HG03469 (cell line): ENCODE results near the gene ATOH8.

Experiments used
- ATAC-seq: cut with Tn5 transposase; IDR thresholded peaks from one replicate; pipeline ENCODE4 v1.9.1; 2021; ENCODE audit warnings: mild to moderate bottlenecking, moderate library complexity, moderate number of reproducible peaks; ENCODE audit not compliant: unreplicated experiment

The ATOH8 gene

GRCh38 chr2:85753035-85753524, 711 bp upstream of the ATOH8 start:
- ATAC-seq, result no peak

DNA sequence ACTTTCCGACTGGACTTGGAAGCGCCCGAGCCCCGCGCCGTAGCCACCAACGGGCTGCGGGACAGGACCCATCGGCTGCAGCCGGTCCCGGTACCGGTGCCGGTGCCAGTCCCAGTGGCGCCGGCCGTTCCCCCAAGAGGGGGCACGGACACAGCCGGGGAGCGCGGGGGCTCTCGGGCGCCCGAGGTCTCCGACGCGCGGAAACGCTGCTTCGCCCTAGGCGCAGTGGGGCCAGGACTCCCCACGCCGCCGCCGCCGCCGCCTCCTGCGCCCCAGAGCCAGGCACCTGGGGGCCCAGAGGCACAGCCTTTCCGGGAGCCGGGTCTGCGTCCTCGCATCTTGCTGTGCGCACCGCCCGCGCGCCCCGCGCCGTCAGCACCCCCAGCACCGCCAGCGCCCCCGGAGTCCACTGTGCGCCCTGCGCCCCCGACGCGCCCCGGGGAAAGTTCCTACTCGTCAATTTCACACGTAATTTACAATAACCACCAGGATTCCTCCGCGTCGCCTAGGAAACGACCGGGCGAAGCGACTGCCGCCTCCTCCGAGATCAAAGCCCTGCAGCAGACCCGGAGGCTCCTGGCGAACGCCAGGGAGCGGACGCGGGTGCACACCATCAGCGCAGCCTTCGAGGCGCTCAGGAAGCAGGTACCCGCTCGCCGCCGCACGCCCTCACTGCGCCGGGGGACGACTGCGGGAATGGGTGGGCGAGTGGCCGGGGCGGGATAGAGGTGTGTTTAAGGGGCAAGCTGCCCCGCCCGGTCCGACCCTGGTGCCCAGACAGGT, 713 bp downstream of the ATOH8 start:
- no peak for ATAC-seq

GRCh38 chr2:85755122-85756027, 1.6 kb downstream of the ATOH8 start:
- ATAC-seq, result no peak

DNA sequence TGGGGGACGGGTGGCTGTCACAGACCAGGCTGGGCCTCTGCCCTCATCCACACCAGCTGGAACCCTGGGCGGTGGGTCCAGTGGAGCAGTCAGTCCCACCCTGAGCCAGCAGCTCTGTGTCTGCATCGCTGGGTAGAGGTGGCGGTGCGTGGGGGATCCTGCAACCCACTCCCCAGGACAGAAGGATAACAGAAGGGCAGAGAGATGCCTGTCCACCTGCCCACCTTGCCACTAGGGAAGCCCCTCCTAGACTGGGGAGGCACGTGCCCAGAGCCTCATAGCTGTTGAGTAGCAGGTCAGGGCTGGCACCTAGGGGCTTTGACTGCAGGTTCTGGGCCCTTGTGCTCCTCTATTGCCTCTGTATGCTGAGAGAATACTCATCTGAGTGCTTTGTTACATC, 2.4 kb downstream of the ATOH8 start:
- no peak for ATAC-seq

GRCh38 chr2:85756822-85757435, 3.1 kb downstream of the ATOH8 start:
- ATAC-seq, result no peak

DNA sequence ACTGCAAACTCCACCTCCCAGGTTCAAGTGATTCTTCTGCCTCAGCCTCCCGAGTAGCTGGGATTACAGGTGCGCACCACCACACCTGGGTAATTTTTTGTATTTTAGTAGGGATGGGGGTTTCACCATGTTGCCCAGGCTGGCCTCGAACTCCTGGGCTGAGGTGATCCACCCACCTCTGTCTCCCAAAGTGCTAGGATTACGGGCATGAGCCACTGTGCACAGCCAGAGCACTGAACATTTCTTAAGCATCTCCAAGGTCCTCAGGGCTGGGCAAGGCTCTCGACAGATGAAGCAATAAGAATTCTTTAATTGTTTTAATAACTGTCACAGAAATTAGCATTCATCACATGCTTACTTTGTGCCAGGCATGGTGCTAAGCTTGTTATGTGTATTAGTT, 4.1 kb downstream of the ATOH8 start:
- ATAC-seq, result no peak

GRCh38 chr2:85758361-85759256, 4.8 kb downstream of the ATOH8 start:
- ATAC-seq, result no peak

DNA sequence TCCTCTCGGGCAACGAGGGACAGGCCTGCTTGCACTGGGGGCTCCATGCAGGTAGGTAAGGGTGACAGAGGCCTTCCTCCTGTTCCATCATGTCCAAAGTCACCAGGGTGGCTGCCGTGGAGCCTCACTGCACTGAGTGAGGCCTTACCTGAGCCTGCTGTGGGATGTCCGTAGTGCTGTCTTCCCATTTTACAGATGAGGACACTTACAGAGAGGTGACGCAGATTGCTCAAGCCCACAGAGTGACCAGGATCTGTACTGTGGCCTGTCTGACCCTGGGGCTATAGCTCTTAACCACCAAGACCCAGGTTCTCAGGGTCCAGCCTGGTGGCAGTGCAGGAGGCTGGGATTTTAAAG, 5.4 kb downstream of the ATOH8 start:
- no peak for ATAC-seq

GRCh38 chr2:85760371-85760770, 6.6 kb downstream of the ATOH8 start:
- no peak for ATAC-seq

DNA sequence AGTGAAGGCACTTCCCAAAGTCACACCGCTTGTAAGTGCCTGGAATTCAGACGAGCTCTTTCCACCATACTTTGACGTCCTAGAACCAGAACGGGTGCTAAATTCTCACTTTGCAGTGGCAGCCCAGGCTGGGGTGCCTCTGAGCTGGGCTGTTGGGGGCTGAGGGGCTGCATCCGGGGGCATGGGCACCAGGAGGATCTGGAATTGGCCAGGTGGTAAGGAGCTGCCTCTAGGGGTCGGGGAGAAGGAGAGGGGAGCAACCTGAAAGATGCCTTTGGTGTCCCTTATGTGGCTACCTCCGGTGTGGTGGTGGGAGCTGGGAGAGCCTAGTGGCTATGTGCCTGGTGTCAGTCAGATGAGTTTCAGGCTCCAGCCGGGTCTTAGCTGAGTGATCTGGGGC, 7.1 kb downstream of the ATOH8 start:
- no peak for ATAC-seq

DNA sequence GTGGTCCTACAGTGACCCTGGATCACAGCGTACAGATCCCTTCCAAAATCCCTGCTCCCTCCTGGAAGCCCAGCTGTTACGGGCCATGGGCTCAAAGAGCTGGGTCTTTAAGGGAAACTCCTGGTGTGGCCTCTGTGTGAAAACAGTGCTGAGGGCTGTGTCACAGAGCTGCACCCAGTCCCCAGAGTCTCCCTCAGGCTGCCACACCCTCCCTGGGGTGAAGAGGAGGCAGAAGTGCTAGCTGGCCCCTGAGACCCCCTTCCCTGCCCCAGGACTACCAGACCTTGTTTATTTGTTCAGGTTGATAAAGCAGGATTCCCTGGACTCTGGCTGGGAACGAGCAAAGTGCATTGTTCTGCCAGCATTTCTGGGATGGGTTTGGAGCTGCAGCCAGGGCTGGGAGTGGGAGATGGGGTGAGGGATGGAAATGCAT, 7.7 kb downstream of the ATOH8 start:
- no peak for ATAC-seq

DNA sequence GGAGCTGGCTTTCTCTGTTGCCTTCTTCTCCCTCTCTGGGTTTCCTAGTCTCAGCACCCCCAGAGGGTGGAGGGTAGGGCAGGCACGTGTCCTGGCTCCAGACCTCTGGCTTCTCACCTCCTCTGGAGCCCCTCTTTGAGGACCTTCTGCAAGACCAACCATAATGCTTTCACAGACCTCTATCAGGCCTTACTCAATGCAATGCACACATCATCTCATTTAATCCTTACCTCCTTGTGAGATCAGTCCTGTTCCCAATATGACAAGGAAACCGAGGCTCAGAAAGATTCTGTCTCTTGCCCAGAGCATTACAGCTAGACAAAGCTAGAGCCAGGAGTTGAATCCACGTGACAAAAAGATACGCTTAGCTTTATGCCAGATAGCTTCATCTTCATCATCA, 8.2 kb downstream of the ATOH8 start:
- ATAC-seq, result no peak

DNA sequence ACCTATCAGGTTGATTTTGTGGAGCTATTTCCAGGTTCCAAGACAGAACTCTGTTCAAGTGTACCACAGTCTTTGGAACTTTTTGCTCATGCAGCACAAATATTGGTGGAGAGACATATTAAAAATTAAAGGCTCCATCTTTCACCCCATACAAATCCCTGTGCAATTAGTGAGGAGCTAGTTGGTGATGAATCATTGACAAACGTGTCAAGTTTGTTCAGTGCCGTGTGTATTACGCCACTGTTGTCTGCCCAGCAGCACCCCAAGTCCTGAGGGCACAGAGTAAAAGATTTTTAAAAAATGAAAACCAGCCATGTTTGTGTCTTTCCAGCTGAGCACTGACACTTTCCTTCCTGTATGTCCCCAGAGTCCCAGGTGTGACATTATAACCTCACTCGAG, 9.3 kb downstream of the ATOH8 start:
- ATAC-seq, result no peak

DNA sequence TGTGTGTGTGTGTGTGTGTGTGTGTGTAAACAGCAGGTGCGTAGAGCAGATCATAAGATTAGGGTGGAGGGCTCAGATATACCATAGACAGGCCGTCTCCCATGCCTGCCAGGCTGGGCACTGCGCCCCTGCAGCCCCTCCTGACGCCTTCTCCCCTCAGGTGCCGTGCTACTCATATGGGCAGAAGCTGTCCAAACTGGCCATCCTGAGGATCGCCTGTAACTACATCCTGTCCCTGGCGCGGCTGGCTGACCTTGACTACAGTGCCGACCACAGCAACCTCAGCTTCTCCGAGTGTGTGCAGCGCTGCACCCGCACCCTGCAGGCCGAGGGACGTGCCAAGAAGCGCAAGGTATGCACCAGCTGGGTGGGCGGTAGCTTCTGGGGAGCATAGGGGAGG, 10.0 kb downstream of the ATOH8 start:
- ATAC-seq, result no peak

GRCh38 chr2:85765081-85765731, 11.4 kb downstream of the ATOH8 start:
- ATAC-seq, result no peak

DNA sequence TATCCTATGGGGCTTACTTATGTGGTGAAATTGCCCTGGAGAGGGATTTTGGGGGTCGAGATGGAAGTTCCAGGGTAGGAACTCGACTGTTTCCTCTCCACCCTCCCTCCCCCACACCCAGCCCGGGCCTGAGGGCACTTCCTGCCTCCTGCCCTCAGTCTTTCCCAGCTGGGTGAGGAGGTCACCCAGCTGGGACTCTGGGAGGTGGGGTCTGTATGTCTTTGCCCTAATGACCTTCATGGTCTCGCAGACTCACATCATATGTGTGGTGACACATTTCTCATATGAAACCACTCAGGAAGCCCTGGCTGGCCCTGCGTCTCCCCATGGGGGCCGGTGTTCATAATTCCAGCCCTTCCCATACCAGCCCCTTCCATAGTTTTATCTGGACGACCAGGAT, 12.4 kb downstream of the ATOH8 start:
- no peak for ATAC-seq

GRCh38 chr2:85767803-85768665, 14.2 kb downstream of the ATOH8 start:
- ATAC-seq, result no peak

DNA sequence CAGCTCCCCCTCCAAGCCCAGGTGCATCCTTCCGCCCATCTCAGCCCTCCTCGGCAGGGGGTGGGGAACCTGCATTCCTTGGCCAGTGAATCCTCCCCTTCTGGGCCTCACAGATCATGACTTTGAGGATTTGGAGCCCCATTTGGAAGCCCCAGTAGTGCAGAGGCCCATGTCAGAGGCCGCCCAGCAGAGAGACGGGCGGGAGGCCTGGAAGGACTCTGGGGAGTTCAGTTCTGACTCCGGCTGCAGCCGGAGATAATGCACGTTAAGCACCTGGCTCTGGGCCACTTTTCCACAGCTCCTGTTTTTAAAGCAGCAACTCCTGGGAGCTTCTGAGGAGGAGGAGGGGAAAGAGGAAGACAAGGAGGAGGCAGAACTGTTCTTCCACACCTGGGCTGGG, 14.9 kb downstream of the ATOH8 start:
- ATAC-seq, result no peak
